GM12892 (cell line): Measurements from ENCODE around the gene TMEM184B.

Source experiments
- POLR2A ChIP-seq: IDR thresholded peaks from 2 replicates; pipeline ENCODE4 v1.6.1; 2011; ENCODE audit warnings: low read depth, low read length, control low read depth
- TAF1 ChIP-seq: IDR thresholded peaks from 2 replicates; pipeline ENCODE4 v1.6.1; 2011; ENCODE audit warnings: low read depth, mild to moderate bottlenecking, control low read depth, low read length, borderline replicate concordance

- TF ChIP-seq POLR2A (no peak), TAF1 (no peak)
These were observed 102.3 kb downstream of the TMEM184B start for GRCh38 chr22:38170469-38170868.
